Measurements from ENCODE around the gene ILRUN. TPM values are rescaled to one million over a fixed set of nuclear protein-coding genes. Genes with fewer than 3 reads are reported as not detected.

ILRUN gene
- 50.4 and 51.8 TPM in 2 replicates for total RNA-seq

GRCh38 chr6:34696739-34697543 lies at the start of gene ILRUN:
ILRUN (minus strand) TSS chr6:34696767; CDS start chr6:34696603, 164 bp downstream.

Small RNAs within 50 kb of the gene (small RNA-seq; reads per million reads assigned to genes)
- 0.16 reads per million for gene RN7SL200P

Other genes starting within 250 kb of the ILRUN start
- under 0.01 TPM in 1 of 2 replicates, not detected in the other for gene PACSIN1, start 230.7 kb downstream of the ILRUN start, total RNA-seq
- under 0.01 TPM in 1 of 2 replicates, not detected in the other for gene SPDEF, start 140.4 kb downstream of the ILRUN start, total RNA-seq
- 32.9 and 34.1 TPM in 2 replicates for gene SNRPC, start 60.7 kb upstream of the ILRUN start, total RNA-seq
- 9.7 and 10.3 TPM in 2 replicates for gene BLTP3A, start 95.3 kb upstream of the ILRUN start, total RNA-seq
- 12.3 and 14.9 TPM in 2 replicates for gene TAF11, start 191.3 kb upstream of the ILRUN start, total RNA-seq
- 13.6 and 16.2 TPM in 2 replicates for gene ANKS1A, start 192.5 kb upstream of the ILRUN start, total RNA-seq

All from hair follicle dermal papilla cell (primary cell).